GM12878 (cell line): ENCODE results near the gene NEU4. TPM values are rescaled to one million over a fixed set of nuclear protein-coding genes. Genes with fewer than 3 reads are reported as not detected.
A peak's percentile ranks its signal among the peaks of the same experiment; 100 is the strongest.

Source experiments
- BACH1 ChIP-seq: fragments of 450-650 bp; IDR thresholded peaks from 2 replicates; pipeline ENCODE4 v1.6.1; 2017; ENCODE audit warnings: mild to moderate bottlenecking, borderline replicate concordance
- BCL11A ChIP-seq: IDR thresholded peaks from 2 replicates; pipeline ENCODE4 v1.6.1; 2011; ENCODE audit warnings: low read depth, low read length
- CREM ChIP-seq: IDR thresholded peaks from 2 replicates; pipeline ENCODE4 v1.6.1; 2014; ENCODE audit warnings: antibody characterized with exemption, low read depth
- E4F1 ChIP-seq: fragments of 450-650 bp; IDR thresholded peaks from 2 replicates; pipeline ENCODE4 v1.6.1; 2018; ENCODE audit warnings: borderline replicate concordance, mild to moderate bottlenecking; ENCODE audit not compliant: partially characterized antibody
- EED ChIP-seq: sonication (generic); IDR thresholded peaks from 2 replicates; pipeline ENCODE4 v1.6.1; 2016; ENCODE audit warnings: antibody characterized with exemption, low read depth
- ELK1 ChIP-seq: IDR thresholded peaks from 2 replicates; pipeline ENCODE4 v1.6.1; 2012; ENCODE audit warnings: low read depth, low read length, improper control_type of control experiment
- NBN ChIP-seq: fragments of 450-650 bp; IDR thresholded peaks from 2 replicates; pipeline ENCODE4 v1.6.1; 2016
- RELA ChIP-seq: fragments of 450-650 bp; IDR thresholded peaks from 2 replicates; pipeline ENCODE4 v1.8.0; 2014; ENCODE audit warnings: borderline replicate concordance; ENCODE audit not compliant: partially characterized antibody
- SP1 ChIP-seq: IDR thresholded peaks from one replicate; pipeline ENCODE4 v1.6.1; 2011; ENCODE audit warnings: low read depth, low read length
- ZBTB40 ChIP-seq: fragments of 450-650 bp; IDR thresholded peaks from 2 replicates; pipeline ENCODE4 v1.6.1; 2016; ENCODE audit warnings: mild to moderate bottlenecking, moderate library complexity, borderline replicate concordance
- polyA plus RNA-seq, 11 experiments: library from polyadenylated mRNA; depleted of rRNA in 4 of 11; unstranded in 6 of 11; stranded (reverse) in 5 of 11; fragments of >200 nt; fragmentation: Nextera tagmentation in 4 of 11; fragmentation: Illumina TruSeq in 1 of 11; extraction: Ambion mirVana in 4 of 11; extraction: Trizol in 1 of 11; gene quantifications; 1 replicate in 1 of 11; 2 replicates in 10 of 11; pipeline versions ENCODE4 v1.2.1 to v1.2.3, GENCODE V29; 2011 to 2016; ENCODE audit warnings: inconsistent platforms in 2 of 11, missing spikeins in 2 of 11, low read depth in 1 of 11
- total RNA-seq, 4 experiments: library from RNA; depleted of rRNA in 3 of 4; stranded (reverse); fragments of >200 nt in 3 of 4; fragmentation: Illumina TruSeq in 1 of 4; extraction: Trizol in 1 of 4; gene quantifications; 2 replicates each; pipeline versions ENCODE4 v1.2.1 to v1.2.3, GENCODE V29; 2013 to 2021

Gene NEU4
- total and polyA plus RNA-seq, 10 of the 15 experiments (the other 5 are each of a cell fraction or from before 2014, with no cell fraction given) = 0.01 to 0.28 (median 0.14) TPM; not detected in 5

DNA sequence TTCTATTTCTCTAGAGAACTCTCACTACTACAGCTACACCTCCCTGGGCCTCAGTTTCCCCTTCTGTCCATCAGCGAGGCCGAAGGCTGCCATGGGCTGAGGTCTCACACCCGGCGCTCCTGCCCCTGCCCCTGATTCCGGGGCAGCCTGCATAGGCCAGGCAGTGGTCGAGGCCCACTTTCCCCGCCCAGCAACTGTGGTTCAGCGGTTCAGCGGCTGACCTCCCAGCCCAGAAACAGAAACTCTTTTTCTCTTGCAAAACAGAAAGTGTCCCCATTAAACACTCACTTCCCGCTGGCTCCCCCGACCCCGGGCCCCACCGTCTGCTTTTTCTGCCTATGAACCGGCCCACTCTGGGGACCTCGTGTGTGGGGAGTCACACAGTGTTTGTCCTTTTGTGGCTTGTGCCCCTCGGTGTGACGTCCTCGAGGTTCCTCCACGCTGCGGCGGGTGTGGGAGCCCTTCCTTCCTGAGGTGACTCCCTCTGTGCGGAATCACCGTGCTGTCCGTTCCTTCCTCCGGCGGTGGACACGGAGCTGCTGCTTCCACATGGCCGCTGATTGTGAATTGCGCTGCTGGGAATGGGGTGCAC, 33.7 kb downstream of the NEU4 start (continued):
- 0 out of 2 replicates have a peak, but pooled peaks have one; percentile 48 for TF ChIP-seq ELK1
- peak; percentile 11 for TF ChIP-seq SP1
- 0 out of 2 replicates have a peak, but pooled peaks have one; percentile 35 for TF ChIP-seq CREM
- TF ChIP-seq NBN = 0 out of 2 replicates have a peak, but pooled peaks have one; percentile 40
- peak; percentile 68 for TF ChIP-seq EED
- peak; percentile 45; the same call in 1 of the 2 replicates for TF ChIP-seq BACH1
- 0 out of 2 replicates have a peak, but pooled peaks have one; percentile 4 for TF ChIP-seq BCL11A
- no peak; the same call in 1 of the 2 replicates for TF ChIP-seq ZBTB40
- TF ChIP-seq RELA = no peak
- TF ChIP-seq E4F1 = no peak
